Gastroesophageal sphincter (tissue), 4 donors: ENCODE data around the gene AURKAIP1. TPM values are rescaled to one million over a fixed set of nuclear protein-coding genes. Genes with fewer than 3 reads are reported as not detected.

ENCODE experiments used
- ATAC-seq: fragments of 150-250 bp; one replicate; pipeline ENCODE4 v1.9.1; 2016; ENCODE audit warnings: mild to moderate bottlenecking, moderate library complexity
- H3K27ac ChIP-seq, 4 donors: fragments of 200-600 bp; sonication (generic) in 3 of 4; 1 replicate in 3 of 4; 2 replicates in 1 of 4; pipeline ENCODE4 v1.5.1; 2016 to 2019
- H3K27me3 ChIP-seq: fragments of 200-600 bp; sonication (generic); one replicate; pipeline ENCODE4 v1.5.1; 2019
- H3K36me3 ChIP-seq, 2 donors: fragments of 200-600 bp; sonication (generic); one replicate each; pipeline ENCODE4 v1.5.1; 2019; ENCODE audit warnings: control low read depth in 1 of 2
- H3K4me1 ChIP-seq, 3 donors: fragments of 200-600 bp; sonication (generic); 1 replicate in 2 of 3; 2 replicates in 1 of 3; pipeline ENCODE4 v1.5.1; 2016 to 2019; ENCODE audit warnings: control low read depth in 2 of 3
- H3K4me3 ChIP-seq, 2 donors: fragments of 200-600 bp; sonication (generic); one replicate each; pipeline ENCODE4 v1.5.1; 2019; ENCODE audit warnings: mild to moderate bottlenecking in 1 of 2, moderate library complexity in 1 of 2
- H3K9me3 ChIP-seq, 3 donors: fragments of 200-600 bp; sonication (generic); one replicate each; pipeline ENCODE4 v1.5.1; 2017 to 2019; ENCODE audit warnings: control low read depth in 2 of 3
- CTCF ChIP-seq, 4 experiments: fragments of 200-600 bp in 2 of 4; fragments of 450-650 bp in 2 of 4; sonication (generic) in 1 of 4; IDR thresholded peaks; one replicate each; pipeline ENCODE4 v1.5.1; 2017 to 2019; ENCODE audit warnings: antibody characterized with exemption in 4 of 4, mild to moderate bottlenecking in 2 of 4, moderate library complexity in 2 of 4
- EP300 ChIP-seq: sonication (generic); formaldehyde crosslinking; IDR thresholded peaks from one replicate; pipeline ENCODE4 v1.6.1; 2017; ENCODE audit warnings: antibody characterized with exemption, mild to moderate bottlenecking
- POLR2A ChIP-seq, 2 donors: fragments of 450-650 bp; IDR thresholded peaks; one replicate each; pipeline ENCODE4 v1.6.1; 2017; ENCODE audit warnings: antibody characterized with exemption in 2 of 2, mild to moderate bottlenecking in 2 of 2, moderate library complexity in 1 of 2
- POLR2AphosphoS5 ChIP-seq: sonication (generic); formaldehyde crosslinking; IDR thresholded peaks from one replicate; pipeline ENCODE4 v1.6.1; 2017; ENCODE audit warnings: antibody characterized with exemption
- WGBS, 2 donors: methylation state at CpG; one replicate each; pipeline ENCODE4 v1.1.5; 2018; ENCODE audit warnings: low coverage in 1 of 2; 5-methylcytosine and 5-hydroxymethylcytosine counted together
- total RNA-seq, 4 donors: library from RNA; depleted of rRNA; stranded (reverse); fragments of >200 nt; gene quantifications; one replicate each; pipeline ENCODE4 v1.1.0, GENCODE V29; 2016

AURKAIP1 gene
- total RNA-seq, 4 donors from 2014 or later: 103 to 138 (median 108) TPM

- Histone ChIP-seq H3K4me1 (peaks cover 0 to 72% (median 20%) of the 10 kb centered on the region in 3 donors), H3K27me3 (no peaks in the 10 kb centered on the region), H3K27ac (peak overlapping the region; percentile 73 to 92 (median 89)), H3K9me3 (no peaks in the 10 kb centered on the region), H3K36me3 (peaks cover 0 to 78% of the 10 kb centered on the region in 2 donors), H3K4me3 (peak overlapping the region; percentile 93 to 100)
- 8 to 70% methylated on average over 2 to 10 of the region's 34 CpGs for WGBS, 2 donors
- no peak for ATAC-seq
- TF ChIP-seq EP300 (no peak), POLR2AphosphoS5 (no peak), CTCF (IDR thresholded peaks at IDR 0.05) (no peak), POLR2A (IDR thresholded peaks at IDR 0.05) (no peak)
Measured at GRCh38 chr1:1399872-1400575, 25.0 kb upstream of the AURKAIP1 start.

GRCh38 chr1:1399187-1399871 lies 24.3 kb upstream of the AURKAIP1 start, which contains the start of gene CCNL2:
Gene CCNL2 (minus strand): TSS chr1:1399335. CDS start chr1:1399306, 29 bp downstream.
- H3K4me3 ChIP-seq: peak within 1 kb of the TSS; percentile 93 to 100
- no peaks in the 10 kb centered on the region for H3K27me3 ChIP-seq
- TF ChIP-seq EP300: no peak
- peak; percentile 83 for TF ChIP-seq POLR2AphosphoS5
- peak in 3 of 4 experiments; percentile 79 to 93 (median 89) for TF ChIP-seq CTCF (IDR thresholded peaks at IDR 0.05)
- peak; percentile 56 to 61 for TF ChIP-seq POLR2A (IDR thresholded peaks at IDR 0.05)
- peaks cover 0 to 72% (median 19%) of the 10 kb centered on the region in 3 donors for H3K4me1 ChIP-seq
- H3K27ac ChIP-seq: peak within 1 kb of the TSS; percentile 78 to 92 (median 89)
- no peaks in the 10 kb centered on the region for H3K9me3 ChIP-seq
- peak; percentile 99 for ATAC-seq
- H3K36me3 ChIP-seq: peaks cover 0 to 78% of the 10 kb centered on the region in 2 donors
- WGBS, 2 donors: no CpG with 5 or more reads among the region's 86 CpGs

GRCh38 chr1:1398677-1399186 lies 23.7 kb upstream of the AURKAIP1 start:
- H3K9me3 ChIP-seq: no peaks in the 10 kb centered on the region
- peaks cover 0 to 72% (median 19%) of the 10 kb centered on the region in 3 donors for H3K4me1 ChIP-seq
- peaks cover 0 to 78% of the 10 kb centered on the region in 2 donors for H3K36me3 ChIP-seq
- ATAC-seq: peak; percentile 4
- H3K27me3 ChIP-seq: no peaks in the 10 kb centered on the region
- peak overlapping the region; percentile 78 to 92 (median 89) for H3K27ac ChIP-seq
- WGBS, 2 donors: no CpG with 5 or more reads among the region's 54 CpGs
- no peak for TF ChIP-seq POLR2AphosphoS5
- no peak for TF ChIP-seq EP300
- no peak for TF ChIP-seq POLR2A (IDR thresholded peaks at IDR 0.05)
- no peak for TF ChIP-seq CTCF (IDR thresholded peaks at IDR 0.05)
- peak overlapping the region; percentile 93 to 100 for H3K4me3 ChIP-seq

GRCh38 chr1:1397839-1398523 lies 23.0 kb upstream of the AURKAIP1 start:
- H3K9me3 ChIP-seq: no peaks in the 10 kb centered on the region
- ATAC-seq: no peak
- H3K4me1 ChIP-seq: peaks cover 0 to 74% (median 19%) of the 10 kb centered on the region in 3 donors
- H3K27ac ChIP-seq: peak overlapping the region in 3 of 4 donors; percentile 89 to 92 (median 89)
- H3K4me3 ChIP-seq: peak overlapping the region; percentile 93 to 100
- no peak for TF ChIP-seq EP300
- TF ChIP-seq POLR2AphosphoS5: no peak
- WGBS, 2 donors: 44 to 46% methylated on average over 11 of the region's 19 CpGs
- no peaks in the 10 kb centered on the region for H3K27me3 ChIP-seq
- H3K36me3 ChIP-seq: peaks cover 0 to 78% of the 10 kb centered on the region in 2 donors

- TF ChIP-seq EP300: no peak
- no peak for TF ChIP-seq CTCF (IDR thresholded peaks at IDR 0.05)
- no peak for TF ChIP-seq POLR2A (IDR thresholded peaks at IDR 0.05)
- TF ChIP-seq POLR2AphosphoS5: no peak
- Histone ChIP-seq H3K36me3 (peaks cover 0 to 81% of the 10 kb centered on the region in 2 donors), H3K27me3 (no peaks in the 10 kb centered on the region), H3K4me3 (no peak overlapping the region), H3K9me3 (no peaks in the 10 kb centered on the region), H3K27ac (peak overlapping the region in 1 of 4 donors; percentile 27), H3K4me1 (peaks cover 0 to 59% (median 11%) of the 10 kb centered on the region in 3 donors)
- no peak for ATAC-seq
- 25 to 79% methylated on average over 2 to 11 of the region's 11 CpGs for WGBS, 2 donors
Measured at GRCh38 chr1:1395166-1395565, 20.2 kb upstream of the AURKAIP1 start.
